GM18517 (cell line): ENCODE data around the gene CBLIF.
"Not testable (repeated sequence)": the region's sequence is repeated elsewhere in the genome, so short reads cannot be mapped to it uniquely, and the experiment has no call there.

Source experiments
- ATAC-seq: cut with Tn5 transposase; IDR thresholded peaks from one replicate; pipeline ENCODE4 v1.9.1; 2021; ENCODE audit warnings: mild to moderate bottlenecking, moderate library complexity; ENCODE audit not compliant: unreplicated experiment

CBLIF gene

GRCh38 chr11:59845399-59845798, at the start of gene CBLIF:
Gene CBLIF (minus strand): TSS chr11:59845499. CDS start chr11:59845453, 46 bp downstream.
- no peak for ATAC-seq

- ATAC-seq, result no peak
These were observed 49.3 kb upstream of the CBLIF start for GRCh38 chr11:59894616-59895015.

- ATAC-seq, result no peak
These were observed 46.5 kb upstream of the CBLIF start for GRCh38 chr11:59891781-59892181.

- ATAC-seq, result not testable (repeated sequence)
These were observed 41.9 kb upstream of the CBLIF start for GRCh38 chr11:59887156-59887555.

- ATAC-seq, result no peak
These were observed 38.3 kb upstream of the CBLIF start for GRCh38 chr11:59883597-59883996.

GRCh38 chr11:59879567-59879966, 34.3 kb upstream of the CBLIF start:
- ATAC-seq, result no peak

GRCh38 chr11:59878575-59878974, 33.3 kb upstream of the CBLIF start, which contains the start of gene OOSP3:
Gene OOSP3 (plus strand): TSS chr11:59878782. CDS start chr11:59878809, 27 bp downstream.
- ATAC-seq, result no peak

- no peak for ATAC-seq
These were observed 32.5 kb upstream of the CBLIF start for GRCh38 chr11:59877784-59878183.

GRCh38 chr11:59877325-59877724, 32.0 kb upstream of the CBLIF start:
- ATAC-seq, result no peak

- no peak for ATAC-seq
These were observed 30.7 kb upstream of the CBLIF start for GRCh38 chr11:59875856-59876519.

- ATAC-seq, result no peak
These were observed 26.8 kb upstream of the CBLIF start for GRCh38 chr11:59872076-59872475.

- ATAC-seq, result no peak
These were observed 22.6 kb upstream of the CBLIF start for GRCh38 chr11:59867946-59868345.

- no peak for ATAC-seq
These were observed 21.5 kb upstream of the CBLIF start for GRCh38 chr11:59866836-59867235.

GRCh38 chr11:59866397-59866796, 21.1 kb upstream of the CBLIF start, which contains the start of gene TCN1:
Gene TCN1 (minus strand): TSS chr11:59866487. CDS start chr11:59866470, 17 bp downstream.
- no peak for ATAC-seq

- no peak for ATAC-seq
These were observed 19.7 kb upstream of the CBLIF start for GRCh38 chr11:59865031-59865430.

GRCh38 chr11:59862252-59862651, 17.0 kb upstream of the CBLIF start:
- no peak for ATAC-seq

- ATAC-seq, result no peak
These were observed 14.4 kb upstream of the CBLIF start for GRCh38 chr11:59859673-59860072.

GRCh38 chr11:59857439-59858434, 12.4 kb upstream of the CBLIF start:
- ATAC-seq, result no peak

- no peak for ATAC-seq
These were observed 9.6 kb upstream of the CBLIF start for GRCh38 chr11:59854871-59855270.

GRCh38 chr11:59851416-59851815, 6.1 kb upstream of the CBLIF start:
- not testable (repeated sequence) for ATAC-seq

GRCh38 chr11:59849551-59849950, 4.3 kb upstream of the CBLIF start:
- not testable (repeated sequence) for ATAC-seq

GRCh38 chr11:59849129-59849528, 3.8 kb upstream of the CBLIF start:
- no peak for ATAC-seq
